HepG2 (cell line): ENCODE measurements around the gene RASSF4. TPM values are rescaled to one million over a fixed set of nuclear protein-coding genes. Genes with fewer than 3 reads are reported as not detected.

Experiments used
- CEBPG ChIP-seq: IDR thresholded peaks from 2 replicates; pipeline ENCODE4 v1.6.1; 2016
- CENPX ChIP-seq: sonication (generic); formaldehyde crosslinking; IDR thresholded peaks from 2 replicates; pipeline ENCODE4 v1.9.0; 2021; ENCODE audit warnings: mild to moderate bottlenecking, missing genetic modification reagents, moderate library complexity
- FOXJ3 ChIP-seq: sonication (generic); formaldehyde crosslinking; IDR thresholded peaks from 2 replicates; pipeline ENCODE4 v1.4.0; 2020; ENCODE audit warnings: missing genetic modification reagents, mild to moderate bottlenecking, borderline replicate concordance
- HMGXB3 ChIP-seq: sonication (generic); formaldehyde crosslinking; IDR thresholded peaks from 2 replicates; pipeline ENCODE4 v1.4.0; 2020; ENCODE audit warnings: missing genetic modification reagents, borderline replicate concordance
- LRRFIP1 ChIP-seq: sonication (generic); formaldehyde crosslinking; conservative IDR thresholded peaks from 2 replicates; pipeline ENCODE4 v1.4.0; 2020; ENCODE audit warnings: missing genetic modification reagents
- MXD4 ChIP-seq: IDR thresholded peaks from 2 replicates; pipeline ENCODE4 v1.6.1; 2016; ENCODE audit warnings: mild to moderate bottlenecking, missing biosample characterization, missing genetic modification reagents
- RFXAP ChIP-seq: sonication (generic); formaldehyde crosslinking; IDR thresholded peaks from 2 replicates; pipeline ENCODE4 v1.4.0; 2020; ENCODE audit warnings: missing genetic modification reagents, borderline replicate concordance
- SALL1 ChIP-seq: sonication (generic); formaldehyde crosslinking; IDR thresholded peaks from 2 replicates; pipeline ENCODE4 v1.8.0; 2022; ENCODE audit warnings: mild to moderate bottlenecking, missing genetic modification reagents
- SAP130 ChIP-seq: IDR thresholded peaks from 2 replicates; pipeline ENCODE4 v1.6.1; 2016; ENCODE audit warnings: low read depth
- SIN3A ChIP-seq: IDR thresholded peaks from 2 replicates; pipeline ENCODE4 v1.6.1; 2011; ENCODE audit warnings: low read depth, mild to moderate bottlenecking, control low read depth, low read length, borderline replicate concordance
- SKI ChIP-seq: fragments of 450-650 bp; IDR thresholded peaks from one replicate; pipeline ENCODE4 v1.6.1; 2018; ENCODE audit warnings: mild to moderate bottlenecking; ENCODE audit not compliant: partially characterized antibody
- SOX5 ChIP-seq: IDR thresholded peaks from 2 replicates; pipeline ENCODE4 v1.6.1; 2016; ENCODE audit warnings: borderline replicate concordance
- TEAD3 ChIP-seq: optimal IDR thresholded peaks from 2 replicates; pipeline ENCODE3; 2016; ENCODE audit warnings: borderline replicate concordance
- TFAP4 ChIP-seq: sonication (generic); IDR thresholded peaks from 2 replicates; pipeline ENCODE4 v1.6.1; 2016; ENCODE audit warnings: low read depth, borderline replicate concordance
- ZFY ChIP-seq: sonication (generic); formaldehyde crosslinking; IDR thresholded peaks from 2 replicates; pipeline ENCODE4 v1.4.0; 2020; ENCODE audit warnings: missing genetic modification reagents
- ZNF687 ChIP-seq: sonication (generic); formaldehyde crosslinking; IDR thresholded peaks from 2 replicates; pipeline ENCODE4 v1.5.1; 2020; ENCODE audit warnings: mild to moderate bottlenecking, missing genetic modification reagents, moderate library complexity
- polyA plus RNA-seq, 8 experiments: library from polyadenylated mRNA; depleted of rRNA in 3 of 8; stranded (reverse) in 7 of 8; unstranded in 1 of 8; fragments of >200 nt; fragmentation: Illumina TruSeq in 4 of 8; extraction: Trizol in 4 of 8; gene quantifications; 2 replicates each; pipeline versions ENCODE4 v1.2.1 to v1.2.3, GENCODE V29; 2011 to 2016; ENCODE audit warnings: low read depth in 4 of 8, missing spikeins in 1 of 8, mixed read lengths in 1 of 8; ENCODE audit not compliant: insufficient read depth in 1 of 8
- total RNA-seq, 5 experiments: library from RNA; depleted of rRNA; stranded (reverse); fragments of >200 nt; fragmentation: Illumina TruSeq; extraction: Trizol; gene quantifications; 2 replicates each; pipeline ENCODE4 v1.2.3, GENCODE V29; 2016; ENCODE audit warnings: low read depth in 1 of 5

Gene RASSF4
- total and polyA plus RNA-seq, 2 of the 13 experiments (the other 11 are each of a cell fraction or from before 2014, with no cell fraction given) = 34.0 to 51.7 TPM

- TF ChIP-seq TFAP4 = no peak
- TF ChIP-seq SALL1 (CRISPR knock-in tag) = peak; percentile 37; the same call in 1 of the 2 replicates
- 0 out of 2 replicates have a peak, but pooled peaks have one; percentile 24 for TF ChIP-seq FOXJ3 (CRISPR knock-in tag)
- no peak for TF ChIP-seq SKI
- no peak for TF ChIP-seq MXD4 (CRISPR knock-in tag)
- no peak for TF ChIP-seq TEAD3 (CRISPR knock-in tag)
- peak; percentile 21; the same call in 1 of the 2 replicates for TF ChIP-seq SAP130 (CRISPR knock-in tag)
- TF ChIP-seq SIN3A = 0 out of 2 replicates have a peak, but pooled peaks have one; percentile 44
- no peak for TF ChIP-seq CEBPG (CRISPR knock-in tag)
- peak; percentile 11; the same call in 1 of the 2 replicates for TF ChIP-seq ZFY
- TF ChIP-seq SOX5 (CRISPR knock-in tag) = peak; percentile 12; the same call in 1 of the 2 replicates
- TF ChIP-seq LRRFIP1 (CRISPR knock-in tag) = no peak
- no peak for TF ChIP-seq ZNF687 (CRISPR knock-in tag)
- no peak for TF ChIP-seq HMGXB3 (CRISPR knock-in tag)
- 0 out of 2 replicates have a peak, but pooled peaks have one; percentile 29 for TF ChIP-seq RFXAP (CRISPR knock-in tag)
- no peak for TF ChIP-seq CENPX (CRISPR knock-in tag)
Measured at GRCh38 chr10:44960482-44961229, 1.1 kb downstream of the RASSF4 start (continued).
